GM21367 (cell line): ENCODE data around the gene TTLL8.

ENCODE experiments used
- ATAC-seq: cut with Tn5 transposase; IDR thresholded peaks from one replicate; pipeline ENCODE4 v1.9.1; 2021; ENCODE audit not compliant: unreplicated experiment

TTLL8 gene

DNA sequence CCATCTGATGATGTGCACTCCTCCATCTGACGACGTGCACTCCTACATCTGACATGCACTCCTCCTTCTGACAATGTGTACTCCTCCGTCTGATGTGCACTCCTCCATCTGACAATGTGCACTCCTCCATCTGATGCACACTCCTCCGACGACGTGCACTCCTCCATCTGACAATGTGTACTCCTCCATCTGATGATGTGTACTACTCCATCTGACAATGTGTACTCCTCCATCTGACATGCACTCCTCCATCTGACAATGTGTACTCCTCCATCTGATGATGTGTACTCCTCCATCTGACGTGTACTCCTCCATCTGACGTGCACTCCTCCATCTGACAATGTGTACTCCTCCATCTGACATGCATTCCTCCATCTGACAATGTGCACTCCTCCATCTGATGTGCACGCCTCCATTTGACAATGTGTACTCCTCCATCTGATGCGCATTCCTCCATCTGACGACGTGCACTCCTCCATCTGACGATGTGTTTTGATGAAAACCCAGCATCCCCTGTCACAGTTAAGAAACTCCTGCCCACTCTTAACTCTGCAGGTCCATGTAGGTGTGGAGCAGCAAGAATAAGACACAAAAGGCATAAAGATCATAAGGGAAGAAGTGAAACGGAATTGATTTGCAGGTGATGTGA lies 35.8 kb downstream of the TTLL8 start:
- no peak for ATAC-seq

DNA sequence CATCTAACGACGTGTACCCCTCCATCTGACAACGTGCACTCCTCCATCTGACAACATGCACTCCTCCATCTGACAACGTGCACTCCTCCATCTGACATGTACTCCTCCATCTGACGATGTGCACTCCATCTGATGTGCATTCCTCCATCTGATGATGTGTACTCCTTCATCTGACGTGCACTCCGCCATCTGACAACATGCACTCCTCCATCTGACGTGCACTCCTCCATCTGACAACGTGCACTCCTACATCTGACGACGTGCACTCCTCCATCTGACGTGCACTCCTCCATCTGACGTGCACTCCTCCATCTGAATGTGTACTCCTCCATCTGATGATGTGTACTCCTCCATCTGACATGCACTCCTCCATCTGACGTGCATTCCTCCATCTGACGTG lies 37.5 kb downstream of the TTLL8 start:
- ATAC-seq: no peak

DNA sequence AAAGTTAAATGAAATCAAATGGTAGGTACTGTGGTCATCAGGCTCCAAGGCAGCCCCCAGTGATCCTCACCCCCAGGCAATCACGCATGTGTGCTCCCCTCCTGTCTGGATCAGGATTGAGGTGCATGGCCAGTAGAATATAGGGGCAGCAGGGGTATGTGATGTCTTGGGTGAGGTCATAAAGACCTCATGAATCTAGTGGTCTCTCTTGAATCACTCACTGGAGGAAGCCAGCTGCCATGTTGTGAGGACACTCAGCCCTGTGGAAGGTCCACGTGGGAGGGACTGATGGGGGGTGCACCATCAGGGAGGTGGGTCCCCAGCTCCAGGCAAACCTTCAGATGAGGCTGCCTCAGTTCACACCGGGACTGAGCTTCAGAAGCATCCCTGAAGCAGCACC lies 38.8 kb downstream of the TTLL8 start:
- ATAC-seq: no peak

DNA sequence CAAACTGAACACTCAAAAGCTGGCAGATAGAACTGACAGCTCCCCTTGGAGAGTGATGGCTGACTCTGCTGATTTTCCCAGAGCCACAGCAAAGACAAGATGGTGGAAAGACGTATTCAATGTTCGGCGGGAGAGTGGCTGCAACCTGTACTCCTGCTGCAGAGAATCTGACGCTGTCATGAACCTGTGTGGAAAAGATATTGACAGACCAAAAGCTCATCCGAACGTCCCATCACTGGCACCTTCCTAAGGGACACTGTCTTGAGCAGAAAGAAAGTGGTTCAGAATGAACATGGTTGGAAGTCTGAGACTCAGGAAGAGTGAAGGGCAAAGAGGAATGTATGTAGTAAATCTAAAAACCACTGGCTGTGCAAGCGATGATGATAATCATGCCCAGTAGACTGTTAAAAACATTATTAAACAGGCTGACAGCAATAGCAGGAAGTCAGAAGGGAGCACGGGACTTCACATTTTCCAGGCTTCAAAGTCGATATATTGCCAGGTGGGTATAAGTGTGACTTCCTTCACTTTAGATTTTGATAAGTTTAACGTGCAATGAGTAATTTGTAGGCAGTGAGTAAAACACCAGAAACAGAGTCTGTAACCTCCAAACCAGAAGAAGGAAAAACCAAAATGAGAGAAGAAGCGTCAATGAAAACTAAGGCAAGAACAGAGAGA lies 39.4 kb downstream of the TTLL8 start:
- ATAC-seq: no peak

DNA sequence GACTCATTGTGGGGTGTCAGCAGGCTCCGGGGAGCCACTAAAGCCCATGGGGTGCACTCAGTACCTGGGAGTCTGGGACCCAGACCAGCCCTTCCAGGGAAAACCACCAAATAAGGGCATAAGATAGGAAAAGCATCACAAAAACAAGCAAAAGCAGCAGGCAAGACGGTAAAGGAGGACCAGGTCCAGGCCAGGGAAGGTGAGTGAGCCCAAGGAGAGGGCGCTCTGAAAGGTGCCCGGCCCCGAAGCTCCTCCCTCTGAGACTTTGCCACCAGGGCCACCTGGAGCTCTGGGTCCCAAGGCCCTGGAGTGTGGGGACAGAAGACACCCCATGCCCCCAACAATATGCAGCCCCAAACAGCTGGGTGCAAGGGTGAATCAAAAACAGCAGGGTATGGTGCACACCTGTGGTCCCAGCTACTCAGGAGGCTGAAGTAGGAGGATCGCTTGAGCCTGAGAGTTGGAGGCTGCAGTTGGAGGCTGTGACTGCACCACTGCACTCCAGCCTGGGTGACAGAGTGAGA lies 40.3 kb downstream of the TTLL8 start:
- ATAC-seq: no peak

DNA sequence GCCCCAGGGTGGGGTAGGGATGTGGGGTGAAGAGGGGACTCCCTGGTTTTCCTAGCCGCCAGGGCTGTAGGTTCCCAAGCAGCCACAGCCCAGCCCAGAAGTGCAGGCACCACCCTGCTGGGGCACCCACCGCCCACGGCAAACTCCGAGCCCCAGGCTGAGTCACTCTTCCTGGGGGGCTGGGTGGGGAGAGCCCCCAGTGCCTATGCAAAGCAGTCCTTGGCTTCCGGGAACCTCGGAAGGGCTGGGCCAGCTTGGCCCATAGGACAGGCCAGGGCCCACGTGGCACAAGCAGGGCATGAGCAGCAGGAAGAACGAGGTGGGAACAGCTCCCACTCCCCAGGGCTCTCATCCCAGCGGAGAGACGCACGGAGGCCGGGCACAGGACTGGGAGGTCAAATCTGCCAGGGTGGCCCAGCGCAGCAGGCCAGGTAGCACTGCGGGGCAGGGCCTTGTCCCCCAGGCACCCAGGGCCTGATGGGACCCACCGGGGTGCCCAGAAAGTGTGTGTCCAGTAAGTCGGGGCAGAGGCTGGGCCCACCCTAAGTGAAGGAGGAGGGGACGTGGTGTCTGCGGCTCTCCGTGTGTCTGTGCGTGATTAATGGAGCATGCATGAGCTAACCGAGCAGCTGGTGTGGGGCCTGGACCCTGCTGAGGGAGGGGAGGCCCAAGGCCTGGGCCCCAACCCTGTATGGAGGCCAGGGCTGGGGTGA lies 41.0 kb downstream of the TTLL8 start:
- no peak for ATAC-seq

DNA sequence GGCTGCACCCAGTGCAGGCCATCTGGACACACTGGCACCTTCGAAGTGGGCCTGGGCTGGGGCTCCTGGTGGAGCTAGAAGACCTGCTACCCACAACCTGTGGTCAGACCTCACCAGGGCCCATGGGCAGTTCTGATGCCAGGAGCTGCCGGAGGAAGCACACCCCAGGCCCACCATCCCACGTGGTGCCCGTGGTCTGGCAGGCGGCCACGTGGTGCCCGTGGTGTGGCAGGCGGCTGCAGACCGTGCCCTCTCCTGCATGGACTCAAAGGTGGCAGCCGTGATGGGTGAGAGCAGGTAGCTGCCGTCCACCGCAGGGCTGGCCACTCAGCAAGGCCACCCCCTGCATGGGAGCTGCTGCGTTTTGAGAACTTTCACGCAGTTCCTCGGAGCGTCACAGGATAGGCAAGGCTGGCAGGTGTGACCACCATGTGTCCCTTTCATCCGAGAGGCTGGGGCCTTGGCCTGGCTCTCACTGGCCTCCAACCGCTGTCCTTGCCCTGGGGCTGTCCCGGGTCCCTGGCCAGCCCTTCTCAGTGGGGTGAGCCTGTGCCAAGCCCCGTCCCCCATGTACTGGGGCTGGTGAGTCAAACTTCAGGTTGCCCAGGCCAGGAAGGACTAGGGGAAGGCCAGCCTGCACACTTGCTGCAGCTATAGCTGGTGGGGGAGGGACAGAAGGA lies 41.6 kb downstream of the TTLL8 start:
- no peak for ATAC-seq

DNA sequence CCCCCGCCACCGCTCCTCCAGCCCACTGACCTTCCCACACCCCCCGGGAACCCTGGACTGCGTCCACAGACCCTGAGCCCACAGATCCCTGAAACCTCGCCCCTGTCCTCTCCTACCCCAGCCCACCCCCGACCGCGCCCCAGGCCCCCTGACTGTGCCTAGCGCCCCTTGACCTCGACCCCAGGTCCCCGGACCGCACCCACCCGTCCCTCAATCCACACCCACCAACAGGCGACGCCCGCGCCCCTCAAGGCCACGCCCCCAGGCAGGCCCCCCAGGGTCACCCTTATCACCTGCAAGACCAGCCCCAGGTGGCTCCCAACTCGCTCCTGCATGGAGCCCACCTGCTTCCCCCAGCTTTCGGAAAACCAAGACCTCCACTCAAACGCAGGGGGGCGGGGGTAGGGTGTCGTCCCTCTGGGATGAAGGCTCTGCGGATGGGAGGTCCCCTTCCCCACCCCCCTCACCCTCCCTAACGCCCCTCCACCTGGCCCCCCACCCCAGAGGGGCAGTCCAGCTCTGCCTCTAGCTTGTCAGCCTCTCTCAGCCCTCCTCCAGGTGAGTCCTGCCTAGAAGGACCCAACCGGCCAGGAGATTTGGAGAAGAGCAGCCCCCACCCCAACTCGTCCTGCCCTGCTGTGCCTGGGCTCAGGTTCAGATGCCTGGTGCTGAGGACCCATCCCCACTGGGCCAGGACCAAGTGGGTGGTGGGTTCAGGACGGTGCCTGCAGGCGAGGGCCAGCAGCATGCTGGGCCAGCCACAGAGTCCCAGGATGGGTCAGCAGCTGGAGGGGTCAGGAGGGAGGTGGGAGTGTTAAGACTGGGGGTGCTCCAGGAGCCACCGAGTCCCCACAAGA lies 42.4 kb downstream of the TTLL8 start:
- ATAC-seq: no peak

DNA sequence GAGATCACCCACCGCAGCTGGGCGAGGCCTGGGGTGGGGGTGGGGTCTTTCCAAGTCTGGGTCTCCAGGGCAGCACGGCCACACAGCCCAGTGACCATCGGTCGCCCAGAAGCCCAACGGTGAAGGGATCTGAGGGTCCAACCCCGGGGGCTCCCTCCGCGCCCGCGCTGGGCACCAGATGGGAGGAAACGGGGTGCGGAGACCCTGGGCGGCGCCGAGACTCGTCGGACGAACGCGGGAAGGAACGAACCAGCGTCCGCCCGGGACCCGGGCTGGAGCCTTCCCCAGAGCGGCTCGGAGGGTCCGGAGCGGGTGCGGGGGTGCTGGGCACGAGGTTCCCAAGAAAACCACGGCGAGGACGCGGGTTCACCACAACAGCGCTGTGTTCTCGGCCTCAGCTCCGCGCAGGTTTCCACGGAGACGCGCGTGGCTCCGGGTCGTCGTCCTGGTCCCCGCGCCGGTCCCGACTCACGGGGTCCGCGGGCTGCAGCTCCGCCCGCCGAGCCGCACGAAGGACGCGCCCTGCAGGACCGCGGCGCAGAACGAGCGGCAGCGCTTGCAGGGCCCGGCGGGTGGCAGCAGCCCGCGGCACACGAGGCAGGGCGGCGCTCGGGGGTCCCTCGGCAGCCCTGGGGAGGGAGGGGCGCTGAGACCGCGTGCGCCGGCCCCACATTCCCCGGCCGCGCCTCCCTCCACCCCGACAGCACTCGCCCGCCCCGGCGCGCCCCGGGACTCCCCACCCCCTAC lies 43.3 kb downstream of the TTLL8 start:
- no peak for ATAC-seq

DNA sequence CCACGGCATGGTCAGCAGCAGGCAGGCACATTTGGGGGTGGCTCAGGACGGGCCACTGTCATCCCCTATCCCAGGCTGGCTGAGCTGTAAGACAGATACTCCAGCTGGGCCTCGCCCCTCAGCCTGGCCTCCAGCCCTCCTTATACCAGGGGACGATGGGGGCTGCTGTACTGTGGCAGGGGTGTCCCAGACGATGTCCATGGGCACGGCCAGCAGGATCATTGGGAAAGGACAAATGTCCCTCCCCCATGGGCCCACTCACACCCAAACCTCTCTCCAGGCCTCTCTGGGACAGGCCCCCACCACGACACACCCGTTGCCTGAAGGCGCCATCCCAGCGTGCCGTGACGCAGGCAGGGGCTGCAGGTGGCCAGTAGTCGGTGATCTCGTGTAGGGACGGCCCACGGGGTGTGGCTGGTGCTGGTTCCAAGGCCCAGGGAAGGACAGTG lies 44.0 kb downstream of the TTLL8 start:
- no peak for ATAC-seq

DNA sequence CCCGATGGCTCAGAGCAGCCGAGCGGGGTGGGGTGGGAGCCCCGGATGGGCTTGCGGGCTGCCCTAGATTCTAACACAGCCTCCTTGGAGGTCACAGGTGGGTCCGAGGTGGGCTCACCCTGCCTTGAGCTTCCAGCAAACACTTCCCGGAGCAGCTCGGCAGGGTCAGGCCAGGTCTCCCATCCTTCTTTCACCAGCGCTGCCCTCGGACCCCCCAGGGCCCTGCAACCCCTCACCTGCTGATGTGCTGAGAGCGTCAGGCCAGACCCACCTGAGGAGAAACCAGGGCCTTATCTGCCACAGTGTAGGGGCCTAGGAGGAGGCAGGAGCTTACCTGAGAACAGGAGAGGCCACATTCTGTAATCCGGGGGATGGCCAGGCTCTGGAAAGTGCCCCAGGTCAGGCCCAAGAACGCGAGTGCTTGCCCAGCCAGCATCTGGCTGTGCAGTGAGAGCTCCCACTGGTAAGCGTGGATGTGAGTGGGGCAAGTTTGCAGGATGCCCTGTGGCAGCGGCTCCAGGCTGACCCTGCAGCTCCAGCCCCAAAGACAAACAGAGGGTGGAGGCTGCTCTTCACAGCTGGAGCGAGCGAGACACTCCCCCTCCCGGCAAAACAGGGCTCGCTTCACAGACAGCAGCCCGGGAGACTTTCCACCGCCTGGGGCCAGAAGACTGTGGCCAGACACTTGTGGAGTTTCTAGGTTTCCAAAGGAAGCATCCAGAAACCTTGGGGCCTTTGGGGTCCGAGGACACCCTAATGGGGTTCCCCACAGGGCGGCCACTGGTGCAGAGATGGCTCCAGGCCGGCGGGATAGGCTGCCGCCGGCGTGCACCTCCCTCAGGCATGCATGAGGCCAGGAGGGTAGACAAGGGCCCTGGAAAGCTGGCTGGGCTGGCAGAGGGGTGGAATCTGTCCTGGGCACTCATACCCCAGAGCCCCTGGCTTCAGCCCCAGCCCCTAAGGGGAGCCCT lies 45.6 kb downstream of the TTLL8 start, which contains the start of gene IL17REL:
IL17REL (minus strand) TSS at position 555 of the 971 bp plus-strand sequence; CDS start at position 436, 119 bp downstream.
- ATAC-seq: no peak

DNA sequence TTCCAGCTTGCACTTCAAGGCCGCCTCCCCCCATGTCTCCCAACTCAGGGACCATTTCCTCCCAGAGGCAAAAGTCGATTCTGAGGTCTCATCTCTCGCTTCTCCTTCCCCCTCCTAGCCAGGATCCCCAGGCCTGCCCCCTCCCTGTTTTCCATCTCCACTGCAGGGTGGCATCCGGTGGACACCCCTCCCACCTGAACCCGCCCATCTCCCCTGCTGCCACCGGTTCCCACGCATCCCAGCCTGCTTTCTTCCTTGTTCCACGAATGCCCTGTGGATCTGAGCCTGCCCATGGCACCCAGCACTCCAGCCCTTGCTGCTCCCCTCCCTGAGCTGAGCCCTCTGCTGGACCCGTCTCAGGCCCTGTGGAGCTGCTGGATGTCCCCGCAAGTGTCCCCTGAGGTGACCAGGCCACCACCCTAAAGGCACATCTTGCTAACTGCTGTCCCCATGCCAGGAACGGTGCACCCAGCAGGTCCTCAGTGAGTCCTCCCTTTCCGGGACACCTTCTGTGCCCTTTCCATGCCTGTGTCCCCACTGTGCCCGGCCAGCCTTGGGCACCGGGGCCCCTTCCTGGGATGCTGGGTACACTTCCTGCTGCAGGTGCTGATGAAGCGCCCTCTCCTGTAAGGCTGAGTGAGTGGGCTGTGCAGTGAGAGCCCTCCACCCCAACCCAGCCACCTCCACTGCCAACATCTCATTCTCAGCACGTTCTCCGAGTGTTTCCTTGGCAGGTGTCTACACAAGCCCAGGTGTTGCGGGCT lies 46.5 kb downstream of the TTLL8 start:
- no peak for ATAC-seq

DNA sequence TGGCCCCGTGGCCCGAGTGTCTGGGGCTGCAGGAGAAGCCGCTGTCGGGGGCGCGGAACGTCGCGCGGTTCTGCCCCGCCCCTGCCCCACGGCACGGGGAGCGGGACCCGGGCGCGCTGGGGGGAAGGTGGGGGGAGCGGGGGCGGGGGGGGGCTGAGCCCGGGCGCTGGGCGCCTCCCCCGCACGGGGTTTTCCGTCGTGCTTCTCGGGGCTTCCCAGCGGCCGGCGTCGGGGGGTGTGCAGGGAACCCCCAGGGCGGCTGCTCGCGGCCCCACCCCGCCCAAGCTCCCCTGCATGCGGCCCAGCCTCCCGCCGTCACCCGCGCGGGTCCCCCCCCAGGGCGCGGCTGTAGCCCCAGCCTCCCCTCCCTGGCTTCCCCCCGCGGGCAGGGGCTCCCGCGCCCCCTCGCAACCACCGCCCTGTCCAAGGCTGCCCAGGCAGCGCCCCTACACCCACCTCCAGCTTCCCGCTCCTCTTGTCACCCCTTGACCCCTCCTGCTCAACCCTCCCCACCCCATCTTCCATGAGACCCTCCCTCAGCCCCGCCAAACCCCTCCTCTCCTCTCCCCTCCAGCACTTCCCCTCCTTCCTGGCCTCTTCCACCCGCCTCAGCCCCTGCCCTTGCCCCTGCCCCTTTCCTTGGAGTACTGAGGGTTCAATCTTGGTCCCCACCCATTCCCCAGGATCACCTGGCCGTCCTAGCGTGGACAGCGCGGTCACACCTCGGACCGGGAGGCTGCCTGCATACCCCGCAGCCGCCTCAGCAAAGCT lies 47.2 kb downstream of the TTLL8 start:
- no peak for ATAC-seq

DNA sequence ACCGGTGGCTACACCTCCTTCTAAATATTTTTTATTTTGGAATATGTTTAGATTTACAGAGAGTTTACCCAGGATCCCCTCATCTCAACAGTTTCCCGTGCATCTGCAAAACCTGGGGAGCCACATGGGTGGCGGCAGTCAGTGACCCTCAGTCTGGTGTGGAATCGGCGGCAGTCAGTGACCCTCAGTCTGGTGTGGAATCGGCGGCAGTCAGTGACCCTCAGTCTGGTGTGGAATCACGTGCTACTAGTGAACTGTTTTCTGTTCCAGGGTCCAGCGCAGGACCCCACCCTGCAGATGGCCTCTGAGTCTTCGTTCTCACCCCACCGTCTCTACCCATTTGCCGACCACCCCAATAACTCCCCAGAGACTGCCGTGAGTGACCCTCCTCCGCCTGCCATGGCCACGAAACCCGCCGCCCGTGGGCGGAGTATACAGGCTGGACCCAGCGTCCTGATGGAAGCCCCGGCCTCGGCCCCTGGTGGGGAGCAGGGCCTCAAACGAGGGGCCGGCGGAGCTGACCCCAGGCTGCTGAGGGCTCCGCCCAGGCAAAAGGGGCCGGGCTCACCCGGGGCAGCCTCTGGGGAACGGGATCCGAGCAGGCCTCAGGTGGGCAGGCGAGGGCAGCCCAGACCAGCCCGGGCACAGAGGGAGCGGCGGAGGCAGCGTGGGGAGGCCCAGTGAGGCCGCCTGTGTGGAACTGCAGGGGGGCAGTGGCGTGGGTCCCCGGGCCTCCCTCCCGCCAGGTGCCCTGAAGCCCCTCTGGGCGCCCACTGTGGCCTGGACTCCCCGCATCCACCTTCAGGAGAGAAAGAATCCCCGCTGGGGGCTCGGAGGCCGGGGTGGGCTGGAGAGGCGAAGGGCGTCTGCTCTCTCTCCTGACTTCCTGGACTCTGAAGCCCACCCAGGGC lies 48.1 kb downstream of the TTLL8 start:
- ATAC-seq: no peak

DNA sequence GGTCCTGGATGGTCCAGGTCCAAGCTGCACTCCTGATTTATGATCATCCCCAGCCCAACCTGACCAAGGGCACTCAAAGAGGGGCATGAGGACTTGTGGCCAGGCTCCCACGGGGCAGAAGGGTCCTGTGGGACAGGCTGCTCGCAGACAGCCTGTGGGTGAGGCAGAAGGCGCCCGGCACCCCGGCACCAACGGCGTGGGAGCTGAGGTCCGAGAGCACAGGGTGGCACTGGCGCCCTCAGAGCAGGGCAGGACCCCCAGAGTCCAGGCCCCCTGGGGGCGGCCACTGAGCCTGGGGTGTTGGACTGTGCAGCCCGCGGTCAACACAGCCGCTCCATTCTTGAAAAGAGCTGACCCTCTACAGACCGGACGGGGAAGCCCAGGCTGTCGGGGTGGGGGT lies 48.8 kb downstream of the TTLL8 start:
- no peak for ATAC-seq
